ENCODE data around the gene BHLHA15. TPM values are rescaled to one million over a fixed set of nuclear protein-coding genes. Genes with fewer than 3 reads are reported as not detected.

Gene BHLHA15
- total and polyA plus RNA-seq, 2 of the 8 experiments (the other 6 are each of a cell fraction or from before 2014, with no cell fraction given), result 1.1 to 2.7 TPM

DNA sequence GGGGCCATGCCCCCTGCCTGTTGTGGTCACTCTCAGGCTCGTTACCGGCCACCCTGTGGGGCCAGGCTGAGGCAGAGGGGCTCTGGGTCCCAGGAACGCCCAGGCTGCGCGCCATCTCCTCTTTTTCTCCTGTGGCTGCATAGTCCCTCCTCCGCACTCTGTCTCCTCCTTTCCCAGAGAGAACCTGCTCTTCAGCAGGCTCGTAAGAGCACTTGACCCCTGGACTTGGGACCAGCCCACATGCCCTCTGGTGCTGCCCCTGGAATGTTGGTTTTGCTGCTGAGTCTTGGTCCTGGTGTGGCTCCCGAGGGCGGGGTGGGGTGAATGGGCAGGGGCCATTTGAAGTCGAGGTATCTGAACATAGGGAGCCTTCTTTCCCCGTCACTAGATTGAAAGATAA, 6.6 kb upstream of the BHLHA15 start (continued):
- TF ChIP-seq, protein P1, sequence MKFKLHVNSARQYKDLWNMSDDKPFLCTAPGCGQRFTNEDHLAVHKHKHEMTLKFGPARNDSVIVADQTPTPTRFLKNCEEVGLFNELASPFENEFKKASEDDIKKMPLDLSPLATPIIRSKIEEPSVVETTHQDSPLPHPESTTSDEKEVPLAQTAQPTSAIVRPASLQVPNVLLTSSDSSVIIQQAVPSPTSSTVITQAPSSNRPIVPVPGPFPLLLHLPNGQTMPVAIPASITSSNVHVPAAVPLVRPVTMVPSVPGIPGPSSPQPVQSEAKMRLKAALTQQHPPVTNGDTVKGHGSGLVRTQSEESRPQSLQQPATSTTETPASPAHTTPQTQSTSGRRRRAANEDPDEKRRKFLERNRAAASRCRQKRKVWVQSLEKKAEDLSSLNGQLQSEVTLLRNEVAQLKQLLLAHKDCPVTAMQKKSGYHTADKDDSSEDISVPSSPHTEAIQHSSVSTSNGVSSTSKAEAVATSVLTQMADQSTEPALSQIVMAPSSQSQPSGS (IDR thresholded peaks at IDR 0.05; ENCODE audit: low read length), result no peak
- TF ChIP-seq RBBP5 (IDR thresholded peaks at IDR 0.05; ENCODE audit: borderline replicate concordance, low read depth, low read length) (no peak), POLR2AphosphoS5 (IDR thresholded peaks at IDR 0.05; ENCODE audit: low read depth, low read length) (no peak), SUZ12 (IDR thresholded peaks at IDR 0.05; ENCODE audit: low read length) (no peak), GABPA (IDR thresholded peaks at IDR 0.05; ENCODE audit: borderline replicate concordance, insufficient read depth, low read length) (no peak), SAP30 (IDR thresholded peaks at IDR 0.05; ENCODE audit: insufficient read depth, insufficient replicate concordance, low read length) (no peak), ASH2L (IDR thresholded peaks at IDR 0.05; ENCODE audit: low read length) (no peak), POU5F1 (IDR thresholded peaks at IDR 0.05; ENCODE audit: low read depth, low read length) (no peak), HDAC2 (IDR thresholded peaks at IDR 0.05; ENCODE audit: borderline replicate concordance in 1 of 2, low read depth in 2 of 2, low read length in 2 of 2) (no peak)
- TF ChIP-seq, protein P2, sequence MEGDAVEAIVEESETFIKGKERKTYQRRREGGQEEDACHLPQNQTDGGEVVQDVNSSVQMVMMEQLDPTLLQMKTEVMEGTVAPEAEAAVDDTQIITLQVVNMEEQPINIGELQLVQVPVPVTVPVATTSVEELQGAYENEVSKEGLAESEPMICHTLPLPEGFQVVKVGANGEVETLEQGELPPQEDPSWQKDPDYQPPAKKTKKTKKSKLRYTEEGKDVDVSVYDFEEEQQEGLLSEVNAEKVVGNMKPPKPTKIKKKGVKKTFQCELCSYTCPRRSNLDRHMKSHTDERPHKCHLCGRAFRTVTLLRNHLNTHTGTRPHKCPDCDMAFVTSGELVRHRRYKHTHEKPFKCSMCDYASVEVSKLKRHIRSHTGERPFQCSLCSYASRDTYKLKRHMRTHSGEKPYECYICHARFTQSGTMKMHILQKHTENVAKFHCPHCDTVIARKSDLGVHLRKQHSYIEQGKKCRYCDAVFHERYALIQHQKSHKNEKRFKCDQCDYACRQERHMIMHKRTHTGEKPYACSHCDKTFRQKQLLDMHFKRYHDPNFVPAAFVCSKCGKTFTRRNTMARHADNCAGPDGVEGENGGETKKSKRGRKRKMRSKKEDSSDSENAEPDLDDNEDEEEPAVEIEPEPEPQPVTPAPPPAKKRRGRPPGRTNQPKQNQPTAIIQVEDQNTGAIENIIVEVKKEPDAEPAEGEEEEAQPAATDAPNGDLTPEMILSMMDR (IDR thresholded peaks at IDR 0.05; ENCODE audit: control extremely low read depth in 1 of 3, insufficient read depth in 1 of 3, low read depth in 1 of 3, low read length in 3 of 3), result no peak

Data from H1 (cell line).